ENCODE results near the gene C11orf68. TPM values are rescaled to one million over a fixed set of nuclear protein-coding genes. Genes with fewer than 3 reads are reported as not detected.
A peak's percentile ranks its signal among the peaks of the same experiment; 100 is the strongest.
"Not testable (repeated sequence)": the region's sequence is repeated elsewhere in the genome, so short reads cannot be mapped to it uniquely, and the experiment has no call there.

C11orf68 gene
- total RNA-seq, 1 experiment from 2014 or later, result 20.1 TPM

DNA sequence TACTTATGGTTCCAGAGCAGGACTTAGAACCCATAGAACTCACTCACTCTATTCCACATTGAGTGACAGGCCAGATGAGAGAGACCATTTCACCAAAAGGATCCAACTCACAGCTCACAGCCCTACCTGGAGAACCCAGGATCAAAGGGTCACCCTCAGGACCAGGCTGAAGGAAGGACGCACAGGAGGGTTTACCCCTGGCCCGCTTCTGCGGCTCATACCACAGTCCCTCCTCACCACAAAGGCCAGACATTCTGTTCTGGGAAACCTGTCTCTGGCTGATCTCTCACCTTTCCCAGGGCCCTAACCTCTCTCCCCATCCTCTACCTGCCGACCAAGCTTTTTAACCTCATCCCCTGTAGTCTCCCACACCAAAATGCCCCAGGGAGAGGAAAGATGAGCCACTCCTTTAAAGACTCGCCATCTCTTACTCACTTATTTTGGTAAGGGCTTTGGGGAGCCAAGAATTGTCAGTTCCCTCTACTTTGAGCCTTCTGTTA lies 23.3 kb downstream of the C11orf68 start:
- no TSS peak for BruUV-seq (replicated peaks)
- Mint-ChIP-seq H3K27ac (ENCODE audit: unreplicated experiment) (no peak overlapping the region), H3K9me3 (ENCODE audit: unreplicated experiment) (no peaks in the 10 kb centered on the region), H3K4me1 (ENCODE audit: low read depth, unreplicated experiment) (peaks cover 10% of the 10 kb centered on the region), H3K36me3 (ENCODE audit: insufficient read depth, unreplicated experiment) (peaks cover 29% of the 10 kb centered on the region), H3K27me3 (ENCODE audit: insufficient read depth, unreplicated experiment) (no peaks in the 10 kb centered on the region), H3K4me3 (ENCODE audit: unreplicated experiment) (no peak overlapping the region)
- Histone ChIP-seq H3K9me3 (no peaks in the 10 kb centered on the region), H3K36me3 (ENCODE audit: control insufficient read depth, insufficient read depth, low read length) (no peaks in the 10 kb centered on the region), H3K4me1 (peaks cover 9% of the 10 kb centered on the region), H3K4me3 (ENCODE audit: low read depth, low read length) (no peak overlapping the region), H3K27me3 (replicated peaks; ENCODE audit: control insufficient read depth, insufficient read depth, low read length) (no peaks in the 10 kb centered on the region; the same call in 1 of the 2 replicates)
- TF ChIP-seq, protein P1, sequence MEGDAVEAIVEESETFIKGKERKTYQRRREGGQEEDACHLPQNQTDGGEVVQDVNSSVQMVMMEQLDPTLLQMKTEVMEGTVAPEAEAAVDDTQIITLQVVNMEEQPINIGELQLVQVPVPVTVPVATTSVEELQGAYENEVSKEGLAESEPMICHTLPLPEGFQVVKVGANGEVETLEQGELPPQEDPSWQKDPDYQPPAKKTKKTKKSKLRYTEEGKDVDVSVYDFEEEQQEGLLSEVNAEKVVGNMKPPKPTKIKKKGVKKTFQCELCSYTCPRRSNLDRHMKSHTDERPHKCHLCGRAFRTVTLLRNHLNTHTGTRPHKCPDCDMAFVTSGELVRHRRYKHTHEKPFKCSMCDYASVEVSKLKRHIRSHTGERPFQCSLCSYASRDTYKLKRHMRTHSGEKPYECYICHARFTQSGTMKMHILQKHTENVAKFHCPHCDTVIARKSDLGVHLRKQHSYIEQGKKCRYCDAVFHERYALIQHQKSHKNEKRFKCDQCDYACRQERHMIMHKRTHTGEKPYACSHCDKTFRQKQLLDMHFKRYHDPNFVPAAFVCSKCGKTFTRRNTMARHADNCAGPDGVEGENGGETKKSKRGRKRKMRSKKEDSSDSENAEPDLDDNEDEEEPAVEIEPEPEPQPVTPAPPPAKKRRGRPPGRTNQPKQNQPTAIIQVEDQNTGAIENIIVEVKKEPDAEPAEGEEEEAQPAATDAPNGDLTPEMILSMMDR (IDR thresholded peaks at IDR 0.05; ENCODE audit: insufficient read depth in 1 of 2, low read depth in 1 of 2, low read length in 1 of 2, severe bottlenecking in 1 of 2, unreplicated experiment in 1 of 2), result no peak
- ChIA-PET CTCF (interaction anchor here (1.2 to 1.4 kb wide), 2 partner anchors 11 to 36 kb away, joined by 3 read pairs; no protein-coding TSS in a partner anchor), POLR2A (no interaction called here)
- no peak for DNase-seq
- intact Hi-C loops (cut with micrococcal nuclease; ENCODE audit: unreplicated experiment), result no loop called here

DNA sequence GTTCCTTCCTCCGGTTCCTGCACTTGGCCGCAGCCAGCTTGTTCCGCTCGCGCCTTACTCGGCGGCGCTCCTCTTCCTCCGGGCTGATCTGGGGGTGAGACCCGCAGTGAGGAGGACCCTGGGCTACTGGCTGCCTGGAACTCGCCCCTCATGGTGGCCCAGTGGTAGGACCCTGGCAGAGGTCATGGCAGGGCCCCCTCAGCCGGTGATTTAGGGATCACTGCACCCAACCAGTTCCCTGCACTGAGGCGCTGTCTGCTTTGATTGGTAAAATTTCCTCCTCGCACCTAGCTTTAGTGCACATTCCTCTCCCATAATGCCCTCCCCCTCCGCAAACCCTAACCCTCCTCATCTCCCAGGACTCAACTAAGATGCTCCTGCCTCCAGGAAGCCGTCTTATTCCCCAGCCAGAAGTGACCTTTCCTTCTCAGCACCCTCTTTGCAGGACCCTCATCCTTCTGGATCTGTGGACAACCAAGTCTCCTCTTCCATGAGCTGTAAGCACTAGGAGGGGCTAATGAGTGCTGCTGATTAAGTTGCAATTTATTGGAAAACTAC lies 24.7 kb downstream of the C11orf68 start:
- CTCF ChIA-PET, result no interaction called here

GRCh38 chr11:65892661-65893317 lies 26.1 kb downstream of the C11orf68 start:
- no peaks in the 10 kb centered on the region for H3K27me3 Mint-ChIP-seq (ENCODE audit: insufficient read depth, unreplicated experiment)
- peaks cover 30% of the 10 kb centered on the region for H3K36me3 Mint-ChIP-seq (ENCODE audit: insufficient read depth, unreplicated experiment)
- no peak overlapping the region for H3K4me3 Mint-ChIP-seq (ENCODE audit: unreplicated experiment)
- ChIA-PET CTCF (no interaction called here), POLR2A (no interaction called here)
- BruUV-seq (replicated peaks), result no TSS peak
- intact Hi-C loops (cut with micrococcal nuclease; ENCODE audit: unreplicated experiment), result no loop called here
- H3K27ac Mint-ChIP-seq (ENCODE audit: unreplicated experiment), result no peak overlapping the region
- H3K4me1 Mint-ChIP-seq (ENCODE audit: low read depth, unreplicated experiment), result peaks cover 21% of the 10 kb centered on the region
- TF ChIP-seq, protein P1 (IDR thresholded peaks at IDR 0.05; ENCODE audit: insufficient read depth in 1 of 2, low read depth in 1 of 2, low read length in 1 of 2, severe bottlenecking in 1 of 2, unreplicated experiment in 1 of 2), result no peak
- no peak for DNase-seq
- H3K27me3 ChIP-seq (replicated peaks; ENCODE audit: control insufficient read depth, insufficient read depth, low read length), result no peaks in the 10 kb centered on the region
- no peaks in the 10 kb centered on the region for H3K9me3 Mint-ChIP-seq (ENCODE audit: unreplicated experiment)
- H3K36me3 ChIP-seq (ENCODE audit: control insufficient read depth, insufficient read depth, low read length), result no peaks in the 10 kb centered on the region
- H3K4me1 ChIP-seq, result peaks cover 18% of the 10 kb centered on the region
- H3K4me3 ChIP-seq (ENCODE audit: low read depth, low read length), result no peak overlapping the region
- H3K9me3 ChIP-seq, result no peaks in the 10 kb centered on the region

More for the DNA sequence above, 24.7 kb downstream of the C11orf68 start:
- Mint-ChIP-seq H3K36me3 (ENCODE audit: insufficient read depth, unreplicated experiment) (peaks cover 30% of the 10 kb centered on the region), H3K27ac (ENCODE audit: unreplicated experiment) (no peak overlapping the region), H3K4me3 (ENCODE audit: unreplicated experiment) (no peak overlapping the region), H3K4me1 (ENCODE audit: low read depth, unreplicated experiment) (peaks cover 17% of the 10 kb centered on the region), H3K9me3 (ENCODE audit: unreplicated experiment) (no peaks in the 10 kb centered on the region), H3K27me3 (ENCODE audit: insufficient read depth, unreplicated experiment) (no peaks in the 10 kb centered on the region)
- intact Hi-C loops (cut with micrococcal nuclease; ENCODE audit: unreplicated experiment), result no loop called here
- Histone ChIP-seq H3K4me1 (peaks cover 20% of the 10 kb centered on the region), H3K4me3 (ENCODE audit: low read depth, low read length) (no peak overlapping the region), H3K36me3 (ENCODE audit: control insufficient read depth, insufficient read depth, low read length) (no peaks in the 10 kb centered on the region), H3K27me3 (replicated peaks; ENCODE audit: control insufficient read depth, insufficient read depth, low read length) (no peaks in the 10 kb centered on the region), H3K9me3 (no peaks in the 10 kb centered on the region)
- DNase-seq, result no peak
- BruUV-seq (replicated peaks), result no TSS peak
- POLR2A ChIA-PET, result interaction anchor here (0.5 kb wide), 1 partner anchor 108 kb away, joined by 4 read pairs; the partner anchor contains the start of genes BANF1 and EIF1AD
- TF ChIP-seq, protein P1 (IDR thresholded peaks at IDR 0.05; ENCODE audit: insufficient read depth in 1 of 2, low read depth in 1 of 2, low read length in 1 of 2, severe bottlenecking in 1 of 2, unreplicated experiment in 1 of 2), result no peak

DNA sequence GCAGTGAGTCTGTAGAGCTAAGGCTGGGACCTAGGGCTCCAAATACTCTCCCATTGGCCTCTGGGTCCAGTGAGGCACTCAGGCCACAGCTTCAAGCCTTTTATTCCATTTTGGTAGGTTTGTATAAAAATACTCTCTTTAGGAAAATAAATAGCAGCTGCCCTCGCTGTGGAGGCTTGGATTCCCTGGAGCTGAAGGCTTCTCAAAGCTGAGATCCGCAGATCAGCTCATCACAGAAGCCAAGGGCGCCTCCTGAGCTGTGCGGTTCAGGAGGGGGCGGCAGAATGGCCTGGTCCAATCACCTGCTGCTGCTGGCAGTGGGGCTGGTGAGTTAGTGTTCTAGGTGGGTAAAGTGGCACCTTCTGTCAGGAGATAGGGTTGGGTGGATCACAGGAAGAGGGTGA lies 26.7 kb downstream of the C11orf68 start:
- H3K27me3 ChIP-seq (replicated peaks; ENCODE audit: control insufficient read depth, insufficient read depth, low read length); H3K4me3 ChIP-seq (ENCODE audit: low read depth, low read length); H3K27ac Mint-ChIP-seq (ENCODE audit: unreplicated experiment); intact Hi-C loops (cut with micrococcal nuclease; ENCODE audit: unreplicated experiment); H3K9me3 ChIP-seq; DNase-seq; H3K9me3 Mint-ChIP-seq (ENCODE audit: unreplicated experiment); CTCF ChIA-PET; BruUV-seq (replicated peaks); H3K27me3 Mint-ChIP-seq (ENCODE audit: insufficient read depth, unreplicated experiment); H3K36me3 ChIP-seq (ENCODE audit: control insufficient read depth, insufficient read depth, low read length): not testable (repeated sequence)
- Mint-ChIP-seq H3K4me3 (ENCODE audit: unreplicated experiment) (peak overlapping the region; percentile 82), H3K36me3 (ENCODE audit: insufficient read depth, unreplicated experiment) (peaks cover 35% of the 10 kb centered on the region), H3K4me1 (ENCODE audit: low read depth, unreplicated experiment) (peaks cover 21% of the 10 kb centered on the region)
- POLR2A ChIA-PET, result interaction anchor here (2.5 kb wide), 1 partner anchor 7 kb away, joined by 27 read pairs; the partner anchor contains the start of gene FOSL1
- peaks cover 21% of the 10 kb centered on the region for H3K4me1 ChIP-seq
